HG03457 (cell line): ENCODE results near the gene BMP3.

Experiments used
- ATAC-seq: cut with Tn5 transposase; IDR thresholded peaks from one replicate; pipeline ENCODE4 v1.9.1; 2021; ENCODE audit warnings: moderate number of reproducible peaks; ENCODE audit not compliant: unreplicated experiment

BMP3 gene

DNA sequence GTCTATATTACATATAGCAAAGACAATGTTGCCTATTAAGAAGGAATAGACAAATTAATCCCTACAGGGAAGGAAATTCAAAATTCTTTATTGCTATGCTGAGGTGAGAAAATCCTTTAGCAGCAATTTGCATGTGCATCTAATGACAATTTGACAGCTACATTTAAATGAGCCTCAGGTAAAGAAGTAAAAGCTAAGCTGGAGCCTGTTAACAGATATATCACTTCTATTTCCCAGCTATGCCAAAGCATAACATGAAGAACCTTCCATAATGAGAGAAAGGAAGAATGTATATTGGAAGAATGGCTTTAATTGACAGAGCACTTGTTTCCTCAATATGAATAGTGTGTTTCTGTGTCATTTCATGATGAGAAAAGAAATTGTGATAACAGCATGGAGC lies 71.6 kb downstream of the BMP3 start:
- no peak for ATAC-seq

DNA sequence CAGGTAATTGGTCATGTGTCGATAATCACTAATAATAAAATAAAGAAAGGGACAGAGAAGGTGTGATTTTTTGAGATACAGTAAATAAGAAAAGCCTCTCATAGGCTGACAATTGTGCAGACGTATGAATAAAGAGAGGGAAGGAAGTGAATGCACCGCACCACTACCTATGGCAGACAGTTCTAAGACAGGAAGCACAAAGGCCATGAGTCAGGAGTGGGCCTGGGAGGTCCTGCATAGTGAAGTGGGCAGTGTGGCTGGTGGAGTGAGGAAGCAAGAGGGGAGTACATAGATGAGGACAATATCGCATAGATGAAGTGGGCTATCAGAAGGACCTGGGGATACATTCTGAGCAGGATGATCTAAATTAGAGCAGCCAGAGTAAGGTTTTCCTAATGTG lies 75.6 kb downstream of the BMP3 start:
- no peak for ATAC-seq
